B cell (primary cell): Measurements from ENCODE around the gene CAPZA1.

Experiments used
- CTCF ChIP-seq: fragments of 200-600 bp; IDR thresholded peaks from one replicate; pipeline ENCODE4 v1.8.0; 2022; ENCODE audit warnings: antibody characterized with exemption, mild to moderate bottlenecking
- EZH2 ChIP-seq: IDR thresholded peaks from 2 replicates; pipeline ENCODE4 v1.6.1; 2012; ENCODE audit warnings: borderline replicate concordance, low read depth, mild to moderate bottlenecking, moderate library complexity, low read length; ENCODE audit not compliant: insufficient read depth, poor library complexity, severe bottlenecking

GRCh38 chr1:112711670-112712069 is 92.0 kb downstream of the CAPZA1 start:
- TF ChIP-seq CTCF (no peak), EZH2 (no peak)
